K562 (cell line): ENCODE results near the gene UBAP2. TPM values are rescaled to one million over a fixed set of nuclear protein-coding genes. Genes with fewer than 3 reads are reported as not detected.

Experiments
- ATAC-seq: fragments of 200-7000 bp; cut with Tn5 transposase; 3 replicates; pipeline ENCODE4 v1.9.1; 2020; ENCODE audit warnings: moderate library complexity
- BruUV-seq: library from RNA; stranded (reverse); fragments of 400-500 nt; replicated peaks from 2 replicates; lab custom pipeline; 2021; lab: Mats Ljungman, UMichigan
- CTCF ChIA-PET: fragments of 300-600 bp; formaldehyde crosslinking; extraction: SDS; loops from one replicate; lab custom pipeline; 2021; ENCODE audit warnings: low intra/inter-chr PET ratio; lab: Yijun Ruan, JAX
- POLR2A ChIA-PET: fragments of 300-600, 350-650 bp; sonication (Branson Sonifier 250); formaldehyde crosslinking; extraction: SDS; loops from one replicate; lab custom pipeline; 2021; ENCODE audit warnings: antibody characterized with exemption, inconsistent platforms; lab: Yijun Ruan, JAX
- DNase-seq, 4 experiments: peaks; one replicate each; pipeline versions ENCODE4 v3.0.0 to v3.0.0-alpha.2; 2011 to 2018; ENCODE audit warnings: low spot score in 3 of 4, mixed read lengths in 3 of 4; ENCODE audit errors: extremely low read depth in 1 of 4
- FAIRE-seq: peaks from 2 replicates; lab custom pipeline; 2011; peaks lifted over from hg19 to GRCh38; lab: Jason Lieb, UNC
- H2AFZ ChIP-seq: 2 replicates; pipeline ENCODE4 v1.6.0; 2011; ENCODE audit warnings: low read depth, low read length, control low read depth, inconsistent platforms
- H3K27ac ChIP-seq: fragments of 200-600 bp; 3 replicates; pipeline ENCODE4 v1.8.0; 2011; ENCODE audit warnings: low read depth, mild to moderate bottlenecking, control low read depth, inconsistent platforms, low read length, moderate library complexity, mixed read lengths; ENCODE audit errors: extremely low read depth
- H3K27me3 ChIP-seq, 2 experiments: fragments of 300-600 bp in 1 of 2; 2 replicates in 1 of 2; 3 replicates in 1 of 2; pipeline versions ENCODE4 v1.6.0 to v1.8.0; 2011; ENCODE audit warnings: inconsistent platforms in 2 of 2, low read length in 2 of 2, mild to moderate bottlenecking in 1 of 2, mixed read lengths in 1 of 2, moderate library complexity in 1 of 2; ENCODE audit not compliant: control insufficient read depth in 2 of 2, insufficient read depth in 2 of 2
- H3K36me3 ChIP-seq: fragments of 300-600 bp; 3 replicates; pipeline ENCODE4 v1.8.0; 2011; ENCODE audit warnings: mild to moderate bottlenecking, low read length, inconsistent platforms; ENCODE audit not compliant: control insufficient read depth, insufficient read depth
- H3K4me1 ChIP-seq, 2 experiments: fragments of 200-600 bp in 1 of 2; replicated peaks in 1 of 2; 2 replicates in 1 of 2; 3 replicates in 1 of 2; pipeline versions ENCODE4 v1.5.1 to v1.8.0; 2011; ENCODE audit warnings: inconsistent platforms in 2 of 2, low read length in 2 of 2, mild to moderate bottlenecking in 1 of 2, mixed read lengths in 1 of 2, moderate library complexity in 1 of 2; ENCODE audit not compliant: control insufficient read depth in 2 of 2, insufficient read depth in 2 of 2
- H3K4me2 ChIP-seq: 2 replicates; pipeline ENCODE4 v1.6.1; 2011; ENCODE audit warnings: low read length, control low read depth, inconsistent platforms, mixed read lengths; ENCODE audit not compliant: insufficient read depth
- H3K4me3 ChIP-seq: fragments of 200-600 bp; sonication (generic), shearing (Covaris generic); 2 replicates; pipeline ENCODE4 v1.5.1; 2016; ENCODE audit warnings: control low read depth, inconsistent platforms
- H3K79me2 ChIP-seq: fragments of 200-600 bp; 3 replicates; pipeline ENCODE4 v1.8.0; 2011; ENCODE audit warnings: low read length, inconsistent platforms; ENCODE audit not compliant: control insufficient read depth, insufficient read depth
- H3K9ac ChIP-seq, 2 experiments: 2 replicates each; pipeline versions ENCODE4 v1.6.0 to v1.6.1; 2011; ENCODE audit warnings: low read depth in 2 of 2, low read length in 2 of 2, control low read depth in 1 of 2, inconsistent platforms in 1 of 2, mild to moderate bottlenecking in 1 of 2, mixed read lengths in 1 of 2; ENCODE audit not compliant: insufficient read depth in 1 of 2
- H3K9me1 ChIP-seq: one replicate; pipeline ENCODE4 v1.6.0; 2011; ENCODE audit warnings: inconsistent platforms, mild to moderate bottlenecking, low read length, moderate library complexity; ENCODE audit not compliant: control insufficient read depth, insufficient read depth
- H3K9me3 ChIP-seq: replicated peaks from 2 replicates; pipeline ENCODE4 v1.5.1; 2011; ENCODE audit warnings: low read depth, low read length, inconsistent platforms; ENCODE audit not compliant: control insufficient read depth, insufficient read depth
- H4K20me1 ChIP-seq: replicated peaks from 2 replicates; pipeline ENCODE4 v1.6.1; 2011; ENCODE audit warnings: low read length, inconsistent platforms, mixed read lengths; ENCODE audit not compliant: control insufficient read depth, insufficient read depth
- C11orf30 ChIP-seq: fragments of 450-650 bp; IDR thresholded peaks from 2 replicates; pipeline ENCODE4 v1.6.1; 2016; ENCODE audit warnings: low read depth, mild to moderate bottlenecking
- CHD2 ChIP-seq: IDR thresholded peaks from 2 replicates; pipeline ENCODE4 v1.6.1; 2011; ENCODE audit warnings: low read depth, low read length
- FOXK2 ChIP-seq, 2 experiments: fragments of 450-650 bp; IDR thresholded peaks in 1 of 2; conservative IDR thresholded peaks in 1 of 2; 2 replicates each; pipeline ENCODE4 v1.6.1; 2016; ENCODE audit warnings: low read depth in 2 of 2, mild to moderate bottlenecking in 1 of 2
- FOXP1 ChIP-seq: sonication (generic); formaldehyde crosslinking; IDR thresholded peaks from 2 replicates; pipeline ENCODE4 v1.8.0; 2022; ENCODE audit warnings: mild to moderate bottlenecking, missing genetic modification reagents
- HNRNPLL ChIP-seq: fragments of 200-400 bp; formaldehyde crosslinking; IDR thresholded peaks from 2 replicates; pipeline ENCODE4 v1.6.1; 2017; ENCODE audit warnings: low read length, low read depth, mild to moderate bottlenecking; ENCODE audit not compliant: poor library complexity, severe bottlenecking
- KDM2B ChIP-seq: fragments of 250-450 bp; sonication (Bioruptor Pico); IDR thresholded peaks from 2 replicates; pipeline ENCODE4 v1.8.0; 2021; ENCODE audit warnings: mild to moderate bottlenecking, moderate library complexity
- MAFF ChIP-seq: IDR thresholded peaks from 2 replicates; pipeline ENCODE4 v1.6.1; 2012; ENCODE audit warnings: low read length, improper control_type of control experiment
- MAFG ChIP-seq: fragments of 450-650 bp; conservative IDR thresholded peaks from 2 replicates; pipeline ENCODE4 v1.6.1; 2016; ENCODE audit warnings: missing genetic modification characterization, missing compliant biosample characterization
- MAFK ChIP-seq: IDR thresholded peaks from 2 replicates; pipeline ENCODE4 v1.6.1; 2011; ENCODE audit warnings: low read length, improper control_type of control experiment
- NR1H2 ChIP-seq: sonication (generic); formaldehyde crosslinking; IDR thresholded peaks from 2 replicates; pipeline ENCODE4 v1.4.0; 2020; ENCODE audit warnings: mild to moderate bottlenecking, missing genetic modification reagents
- STAT5A ChIP-seq: IDR thresholded peaks from 2 replicates; pipeline ENCODE4 v1.6.1; 2012; ENCODE audit warnings: low read length, inconsistent platforms, borderline replicate concordance
- TAF15 ChIP-seq: fragments of 200-400 bp; formaldehyde crosslinking; IDR thresholded peaks from 2 replicates; pipeline ENCODE4 v1.6.1; 2017; ENCODE audit warnings: mild to moderate bottlenecking, low read depth, low read length, moderate library complexity
- ZFP36 ChIP-seq: fragments of 150-350 bp; IDR thresholded peaks from 2 replicates; pipeline ENCODE4 v1.6.1; 2018; ENCODE audit warnings: low read length, low read depth; ENCODE audit not compliant: partially characterized antibody
- ZKSCAN8 ChIP-seq: fragments of 200-800 bp; sonication (Bioruptor generic); IDR thresholded peaks from 2 replicates; pipeline ENCODE4 v1.6.1; 2016; ENCODE audit warnings: missing genetic modification characterization, missing compliant biosample characterization
- ZNF124 ChIP-seq: sonication (generic); formaldehyde crosslinking; IDR thresholded peaks from 2 replicates; pipeline ENCODE4 v1.8.1; 2022; ENCODE audit warnings: missing genetic modification reagents
- ZNF316 ChIP-seq: fragments of 450-650 bp; IDR thresholded peaks from 2 replicates; pipeline ENCODE4 v1.6.1; 2016
- ZNF444 ChIP-seq: fragments of 250-450 bp; sonication (Bioruptor Pico); IDR thresholded peaks from 2 replicates; pipeline ENCODE4 v1.4.0; 2020; ENCODE audit warnings: mild to moderate bottlenecking, moderate library complexity
- WGBS: fragments of 100-300 bp; shearing (Covaris generic); methylation state at CpG from one replicate; pipeline ENCODE4 v1.1.6; 2016; ENCODE audit warnings: low coverage, mixed read lengths; ENCODE audit not compliant: insufficient coverage; ENCODE audit errors: missing lambda C conversion rate; 5-methylcytosine and 5-hydroxymethylcytosine counted together
- in situ Hi-C: fragments of 300-500 bp; cut with MboI; formaldehyde crosslinking; loops from 4 replicates; pipeline ENCODE4 v1.15.0; 2018; ENCODE audit warnings: inconsistent platforms, mixed read lengths
- intact Hi-C: fragments of 100-400 bp; cut with micrococcal nuclease; formaldehyde crosslinking; loops from 2 replicates; pipeline ENCODE4 v1.14.2; 2022
- polyA plus RNA-seq, 8 experiments: library from polyadenylated mRNA; depleted of rRNA in 4 of 8; stranded (reverse) in 5 of 8; unstranded in 3 of 8; fragments of >200 nt; fragmentation: Nextera tagmentation in 2 of 8; fragmentation: Illumina TruSeq in 1 of 8; extraction: Ambion mirVana in 2 of 8; extraction: Trizol in 1 of 8; gene quantifications; 2 replicates each; pipeline versions ENCODE4 v1.2.1 to v1.2.3, GENCODE V29; 2011 to 2014; ENCODE audit warnings: inconsistent platforms in 1 of 8, missing spikeins in 1 of 8
- total RNA-seq, 7 experiments: library from RNA; depleted of rRNA in 6 of 7; stranded (reverse); fragments of >200 nt in 6 of 7; fragmentation: Illumina TruSeq in 2 of 7; extraction: Trizol in 2 of 7; gene quantifications; 2 replicates each; pipeline versions ENCODE4 v1.2.1 to v1.2.3, GENCODE V29; 2011 to 2021; ENCODE audit warnings: low replicate concordance in 1 of 7
- TF ChIP-seq, protein P1 (sequence below): sonication (generic); formaldehyde crosslinking; IDR thresholded peaks from 2 replicates; pipeline ENCODE4 v1.8.0; 2022; ENCODE audit warnings: mild to moderate bottlenecking, missing genetic modification reagents
- TF ChIP-seq, protein P2 (sequence below): fragments of 250-450 bp; sonication (Bioruptor Pico); IDR thresholded peaks from 2 replicates; pipeline ENCODE4 v1.5.0; 2020; ENCODE audit warnings: mild to moderate bottlenecking
- TF ChIP-seq, protein P3 (sequence below): sonication (generic); formaldehyde crosslinking; IDR thresholded peaks from 2 replicates; pipeline ENCODE4 v1.4.0; 2020; ENCODE audit warnings: mild to moderate bottlenecking, missing genetic modification reagents

The UBAP2 gene
- total and polyA plus RNA-seq, 9 of the 15 experiments (the other 6 are each of a cell fraction or from before 2014, with no cell fraction given) = 8.7 to 47.9 (median 18.7) TPM

DNA sequence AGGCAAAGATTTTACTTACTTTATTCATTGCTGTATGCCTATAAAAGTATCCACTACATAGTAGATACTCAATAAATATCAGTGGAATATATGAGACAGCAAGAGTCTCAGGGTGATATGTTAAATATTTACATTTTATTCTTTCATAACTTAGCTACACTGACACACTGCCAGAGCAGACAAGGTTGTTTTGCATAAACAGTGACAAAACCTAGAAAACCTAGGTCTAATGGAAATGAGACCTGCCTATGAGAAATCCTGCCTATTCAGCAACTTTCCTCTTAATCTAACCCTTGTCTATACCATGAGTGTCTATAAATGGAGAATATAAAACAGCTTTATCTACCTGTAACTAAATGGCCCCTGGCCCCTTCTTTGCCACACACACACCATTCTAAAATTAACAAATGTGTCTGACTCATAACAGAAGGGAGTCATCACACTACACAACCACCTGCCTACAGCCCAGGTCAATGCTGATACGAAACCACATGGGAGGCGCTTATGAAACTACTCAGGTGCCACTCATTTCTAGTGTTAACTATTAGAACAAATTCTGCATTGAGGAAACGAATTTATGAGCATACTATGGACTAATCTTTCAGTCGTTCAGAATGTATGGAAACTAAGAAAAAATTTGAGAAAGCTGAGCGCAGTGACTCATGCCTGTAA lies 60.3 kb downstream of the UBAP2 start:
- Histone ChIP-seq H3K9me3 (no peaks in the 10 kb centered on the region), H3K79me2 (no peaks in the 10 kb centered on the region), H3K9me1 (no peaks in the 10 kb centered on the region), H3K4me3 (no peak overlapping the region), H3K4me1 (no peaks in the 10 kb centered on the region), H3K27me3 (no peaks in the 10 kb centered on the region), H2AFZ (no peak overlapping the region), H3K4me2 (no peak overlapping the region), H3K9ac (no peak overlapping the region), H3K36me3 (peaks cover 74% of the 10 kb centered on the region), H4K20me1 (no peaks in the 10 kb centered on the region), H3K27ac (no peak overlapping the region)
- ATAC-seq (no peak), FAIRE-seq (no peak), DNase-seq (no peak)
- no TSS peak for BruUV-seq
- 88% methylated on average over 5 of the region's 5 CpGs for WGBS
- in situ Hi-C loops (no loop called here), intact Hi-C loops (no loop called here)
- POLR2A ChIA-PET = no interaction called here
- CTCF ChIA-PET = no interaction called here
- TF ChIP-seq HNRNPLL (no peak), MAFK (peak; percentile 31; the same call in 1 of the 2 replicates), KDM2B (no peak), CHD2 (no peak), MAFG (tag) (peak; percentile 34; the same call in 1 of the 2 replicates), ZFP36 (no peak), C11orf30 (peak; percentile 66), ZNF444 (no peak), ZKSCAN8 (CRISPR knock-in tag) (no peak), TAF15 (no peak), MAFF (peak; percentile 33; the same call in 1 of the 2 replicates), FOXP1 (no peak), STAT5A (no peak), ZNF316 (peak; percentile 76), NR1H2 (CRISPR knock-in tag) (no peak), FOXK2 (conservative IDR thresholded peaks at IDR 0.05 in 1 of 2, IDR thresholded peaks at IDR 0.05 in 1 of 2; ENCODE audit: low read depth in 2 of 2) (no peak), ZNF124 (CRISPR knock-in tag) (no peak)
- TF ChIP-seq, protein P1, sequence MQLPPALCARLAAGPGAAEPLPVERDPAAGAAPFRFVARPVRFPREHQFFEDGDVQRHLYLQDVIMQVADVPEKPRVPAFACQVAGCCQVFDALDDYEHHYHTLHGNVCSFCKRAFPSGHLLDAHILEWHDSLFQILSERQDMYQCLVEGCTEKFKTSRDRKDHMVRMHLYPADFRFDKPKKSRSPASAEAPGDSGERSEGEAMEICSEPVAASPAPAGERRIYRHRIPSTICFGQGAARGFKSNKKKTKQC (CRISPR knock-in tag) = no peak
- TF ChIP-seq, protein P2, sequence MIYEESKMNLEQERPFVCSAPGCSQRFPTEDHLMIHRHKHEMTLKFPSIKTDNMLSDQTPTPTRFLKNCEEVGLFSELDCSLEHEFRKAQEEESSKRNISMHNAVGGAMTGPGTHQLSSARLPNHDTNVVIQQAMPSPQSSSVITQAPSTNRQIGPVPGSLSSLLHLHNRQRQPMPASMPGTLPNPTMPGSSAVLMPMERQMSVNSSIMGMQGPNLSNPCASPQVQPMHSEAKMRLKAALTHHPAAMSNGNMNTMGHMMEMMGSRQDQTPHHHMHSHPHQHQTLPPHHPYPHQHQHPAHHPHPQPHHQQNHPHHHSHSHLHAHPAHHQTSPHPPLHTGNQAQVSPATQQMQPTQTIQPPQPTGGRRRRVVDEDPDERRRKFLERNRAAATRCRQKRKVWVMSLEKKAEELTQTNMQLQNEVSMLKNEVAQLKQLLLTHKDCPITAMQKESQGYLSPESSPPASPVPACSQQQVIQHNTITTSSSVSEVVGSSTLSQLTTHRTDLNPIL = no peak
- TF ChIP-seq, protein P3, sequence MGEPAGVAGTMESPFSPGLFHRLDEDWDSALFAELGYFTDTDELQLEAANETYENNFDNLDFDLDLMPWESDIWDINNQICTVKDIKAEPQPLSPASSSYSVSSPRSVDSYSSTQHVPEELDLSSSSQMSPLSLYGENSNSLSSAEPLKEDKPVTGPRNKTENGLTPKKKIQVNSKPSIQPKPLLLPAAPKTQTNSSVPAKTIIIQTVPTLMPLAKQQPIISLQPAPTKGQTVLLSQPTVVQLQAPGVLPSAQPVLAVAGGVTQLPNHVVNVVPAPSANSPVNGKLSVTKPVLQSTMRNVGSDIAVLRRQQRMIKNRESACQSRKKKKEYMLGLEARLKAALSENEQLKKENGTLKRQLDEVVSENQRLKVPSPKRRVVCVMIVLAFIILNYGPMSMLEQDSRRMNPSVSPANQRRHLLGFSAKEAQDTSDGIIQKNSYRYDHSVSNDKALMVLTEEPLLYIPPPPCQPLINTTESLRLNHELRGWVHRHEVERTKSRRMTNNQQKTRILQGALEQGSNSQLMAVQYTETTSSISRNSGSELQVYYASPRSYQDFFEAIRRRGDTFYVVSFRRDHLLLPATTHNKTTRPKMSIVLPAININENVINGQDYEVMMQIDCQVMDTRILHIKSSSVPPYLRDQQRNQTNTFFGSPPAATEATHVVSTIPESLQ (CRISPR knock-in tag) = no peak
